Loucy (cell line): ENCODE measurements around the gene EPHB1.

ENCODE experiments used
- H2AFZ ChIP-seq: fragments of 200-600 bp; sonication (generic); 2 replicates; pipeline ENCODE4 v1.6.0; 2016; ENCODE audit warnings: antibody characterized with exemption, mild to moderate bottlenecking, low read length, moderate library complexity
- H3F3A ChIP-seq: fragments of 200-600 bp; 2 replicates; pipeline ENCODE4 v1.6.0; 2016; ENCODE audit warnings: antibody characterized with exemption, low read depth, mild to moderate bottlenecking
- H3K27me3 ChIP-seq: fragments of 200-600 bp; sonication (generic); 2 replicates; pipeline ENCODE4 v1.6.1; 2014; ENCODE audit warnings: low read length, mild to moderate bottlenecking; ENCODE audit not compliant: insufficient read depth, poor library complexity, severe bottlenecking
- H3K36me3 ChIP-seq: fragments of 200-600 bp; sonication (generic); 2 replicates; pipeline ENCODE4 v1.6.1; 2016; ENCODE audit warnings: low read length; ENCODE audit not compliant: insufficient read depth
- H3K4me1 ChIP-seq: fragments of 200-600 bp; sonication (generic); 2 replicates; pipeline ENCODE4 v1.5.1; 2014; ENCODE audit warnings: low read length, mild to moderate bottlenecking; ENCODE audit not compliant: insufficient read depth, poor library complexity, severe bottlenecking
- H3K4me2 ChIP-seq: fragments of 200-600 bp; sonication (generic); 2 replicates; pipeline ENCODE4 v1.6.0; 2014; ENCODE audit warnings: antibody characterized with exemption, low read length, low read depth, mild to moderate bottlenecking; ENCODE audit not compliant: poor library complexity, severe bottlenecking
- H3K4me3 ChIP-seq: fragments of 200-600 bp; sonication (generic); 2 replicates; pipeline ENCODE4 v1.5.1; 2014; ENCODE audit warnings: low read length, mild to moderate bottlenecking, mixed read lengths; ENCODE audit not compliant: poor library complexity, severe bottlenecking
- H3K79me2 ChIP-seq: fragments of 200-600 bp; sonication (generic); 2 replicates; pipeline ENCODE4 v1.6.1; 2014; ENCODE audit warnings: low read length; ENCODE audit not compliant: insufficient read depth
- H3K9ac ChIP-seq: fragments of 200-600 bp; sonication (generic); 2 replicates; pipeline ENCODE4 v1.6.0; 2014; ENCODE audit warnings: mild to moderate bottlenecking, low read depth, low read length, moderate library complexity; ENCODE audit not compliant: poor library complexity, severe bottlenecking
- H3K9me2 ChIP-seq: fragments of 200-600 bp; sonication (generic); replicated peaks from 2 replicates; pipeline ENCODE4 v1.6.1; 2016; ENCODE audit warnings: low read depth, low read length, mixed read lengths
- H3K9me3 ChIP-seq: fragments of 200-600 bp; sonication (generic); 2 replicates; pipeline ENCODE4 v1.6.1; 2014; ENCODE audit warnings: mild to moderate bottlenecking, antibody characterized with exemption, low read length, low read depth; ENCODE audit not compliant: insufficient read depth
- H4K20me1 ChIP-seq: fragments of 200-600 bp; sonication (generic); 2 replicates; pipeline ENCODE4 v1.6.0; 2014; ENCODE audit warnings: antibody characterized with exemption, low read length, mild to moderate bottlenecking; ENCODE audit not compliant: insufficient read depth, poor library complexity, severe bottlenecking
- CTCF ChIP-seq: fragments of 200-600 bp; sonication (generic); conservative IDR thresholded peaks from 2 replicates; pipeline ENCODE4 v1.5.1; 2014; ENCODE audit warnings: mild to moderate bottlenecking, antibody characterized with exemption, low read length
- EZH2phosphoT487 ChIP-seq: fragments of 200-600 bp; IDR thresholded peaks from 2 replicates; pipeline ENCODE4 v1.6.1; 2018; ENCODE audit warnings: antibody characterized with exemption, mild to moderate bottlenecking, moderate library complexity, borderline replicate concordance

EPHB1 gene

DNA sequence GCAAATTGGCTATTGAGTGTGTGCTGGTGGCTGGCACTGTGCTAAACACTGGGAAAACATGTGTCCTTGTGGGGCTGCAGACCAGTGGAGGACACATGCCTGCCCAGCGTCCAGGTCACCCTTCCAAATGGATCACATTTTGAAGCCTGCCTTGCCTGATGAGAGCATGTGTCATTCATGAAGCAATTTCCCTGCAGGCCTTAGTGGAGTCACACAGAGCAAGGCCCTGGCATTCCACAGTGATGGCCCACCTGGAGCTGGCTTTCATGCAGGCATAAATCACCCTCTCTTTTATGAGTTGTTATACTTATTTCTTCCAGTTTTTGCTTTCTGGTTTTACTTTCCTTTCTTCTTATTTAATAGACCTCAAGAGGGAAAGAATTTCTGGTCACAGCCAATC, 219.5 kb downstream of the EPHB1 start:
- H3K79me2 ChIP-seq = no peaks in the 10 kb centered on the region
- no peaks in the 10 kb centered on the region for H3F3A ChIP-seq
- no peak overlapping the region for H3K4me3 ChIP-seq
- H3K4me1 ChIP-seq = no peaks in the 10 kb centered on the region
- no peak overlapping the region for H3K4me2 ChIP-seq
- TF ChIP-seq CTCF = no peak
- TF ChIP-seq EZH2phosphoT487 = no peak
- no peaks in the 10 kb centered on the region for H4K20me1 ChIP-seq
- H2AFZ ChIP-seq = no peak overlapping the region
- no peaks in the 10 kb centered on the region for H3K9me2 ChIP-seq
- H3K9me3 ChIP-seq = no peaks in the 10 kb centered on the region
- no peaks in the 10 kb centered on the region for H3K36me3 ChIP-seq
- H3K9ac ChIP-seq = no peak overlapping the region
- H3K27me3 ChIP-seq = no peaks in the 10 kb centered on the region

GRCh38 chr3:135017003-135017893, 222.2 kb downstream of the EPHB1 start:
- H3K4me2 ChIP-seq = no peak overlapping the region
- H3K4me3 ChIP-seq = no peak overlapping the region
- no peaks in the 10 kb centered on the region for H4K20me1 ChIP-seq
- H3K79me2 ChIP-seq = no peaks in the 10 kb centered on the region
- H3K27me3 ChIP-seq = no peaks in the 10 kb centered on the region
- no peaks in the 10 kb centered on the region for H3K4me1 ChIP-seq
- H3K9ac ChIP-seq = no peak overlapping the region
- no peaks in the 10 kb centered on the region for H3F3A ChIP-seq
- no peak overlapping the region for H2AFZ ChIP-seq
- H3K9me2 ChIP-seq = no peaks in the 10 kb centered on the region
- H3K9me3 ChIP-seq = no peaks in the 10 kb centered on the region
- no peaks in the 10 kb centered on the region for H3K36me3 ChIP-seq
- TF ChIP-seq EZH2phosphoT487 (no peak), CTCF (no peak)

- no peaks in the 10 kb centered on the region for H3K9me2 ChIP-seq
- no peak overlapping the region for H3K4me3 ChIP-seq
- H3K4me1 ChIP-seq = no peaks in the 10 kb centered on the region
- H3K4me2 ChIP-seq = no peak overlapping the region
- H3F3A ChIP-seq = no peaks in the 10 kb centered on the region
- no peak overlapping the region for H3K9ac ChIP-seq
- H2AFZ ChIP-seq = no peak overlapping the region
- no peaks in the 10 kb centered on the region for H3K9me3 ChIP-seq
- H3K27me3 ChIP-seq = no peaks in the 10 kb centered on the region
- H3K79me2 ChIP-seq = no peaks in the 10 kb centered on the region
- no peaks in the 10 kb centered on the region for H3K36me3 ChIP-seq
- TF ChIP-seq EZH2phosphoT487 = no peak
- no peak for TF ChIP-seq CTCF
- H4K20me1 ChIP-seq = no peaks in the 10 kb centered on the region
Measured at GRCh38 chr3:135018149-135018923, 223.3 kb downstream of the EPHB1 start.
